ENCODE data around the gene CTH. TPM values are rescaled to one million over a fixed set of nuclear protein-coding genes. Genes with fewer than 3 reads are reported as not detected.
A peak's percentile ranks its signal among the peaks of the same experiment; 100 is the strongest.

CTH gene
- total and polyA plus RNA-seq, 2 of the 4 experiments (the other 2 are of a cell fraction) = 2.7 to 3.0 TPM

DNA sequence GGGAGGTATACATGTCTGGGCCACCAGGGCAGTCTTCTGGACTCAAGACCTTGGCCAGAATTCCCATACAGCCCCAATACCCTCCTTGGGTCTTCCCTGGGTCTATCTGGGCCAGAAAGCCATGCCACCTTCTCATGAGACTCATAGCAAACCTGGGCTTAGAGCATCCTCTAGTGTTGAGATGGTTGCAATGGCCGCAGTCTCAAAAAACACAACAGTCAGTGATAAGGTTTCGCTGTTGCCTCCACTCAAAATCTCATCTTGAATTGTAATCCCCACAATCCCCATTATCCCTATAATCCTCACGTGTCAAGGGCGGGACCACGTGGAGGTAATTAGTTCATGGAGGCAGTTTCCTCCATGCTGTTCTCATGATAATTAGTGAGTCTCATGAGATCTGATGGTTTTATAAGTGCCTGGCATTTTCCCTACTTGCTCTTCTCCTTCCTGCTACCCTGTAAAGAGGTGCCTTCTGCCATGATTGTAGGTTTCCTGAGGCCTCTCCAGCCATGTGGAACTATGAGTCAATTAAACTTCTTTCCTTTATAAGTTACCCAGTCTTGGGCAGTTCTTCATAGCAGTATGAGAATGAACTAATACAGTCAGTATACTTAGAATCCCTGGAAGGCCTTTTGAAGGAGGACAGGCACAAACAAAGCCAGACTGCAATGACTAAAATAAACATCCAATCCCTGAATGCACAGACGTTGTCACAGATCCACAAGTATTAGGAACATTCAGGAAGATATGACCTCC lies 77.0 kb downstream of the CTH start:
- DNase-seq = peak; percentile 34
- no peak overlapping the region for H2BK20ac ChIP-seq (ENCODE audit: low read depth, low read length)
- no peak overlapping the region for H4K5ac ChIP-seq (ENCODE audit: low read depth, low read length)
- H3K79me1 ChIP-seq (ENCODE audit: low read depth in 1 of 2, low read length in 2 of 2) = no peaks in the 10 kb centered on the region
- in situ Hi-C loops (cut with MboI; ENCODE audit: low sequenced_read_pairs) = no loop called here
- H4K8ac ChIP-seq (ENCODE audit: low read depth in 2 of 2, low read length in 2 of 2) = no peak overlapping the region
- BruUV-seq (replicated peaks) = no TSS peak
- H4K91ac ChIP-seq (ENCODE audit: insufficient read depth, low read depth, low read length) = no peak overlapping the region
- H3K4ac ChIP-seq (ENCODE audit: low read depth, low read length) = no peak overlapping the region
- H3K4me3 ChIP-seq (ENCODE audit: insufficient read depth, low read depth, low read length) = no peak overlapping the region
- no peak overlapping the region for H2AK9ac ChIP-seq (replicated peaks; ENCODE audit: low read depth, low read length, poor library complexity)
- no peak overlapping the region for H2BK5ac ChIP-seq (ENCODE audit: low read depth, low read length, poor library complexity, severe bottlenecking)
- no peaks in the 10 kb centered on the region for H3K9me3 ChIP-seq (ENCODE audit: control insufficient read depth, insufficient read depth, low read length)
- H3K23ac ChIP-seq (ENCODE audit: low read depth, low read length) = no peak overlapping the region
- no peak overlapping the region for H2AK5ac ChIP-seq (ENCODE audit: low read depth, low read length)
- 0 out of 2 replicates have a peak, but pooled peaks cover 4% of the 10 kb centered on the region for H4K20me1 ChIP-seq (ENCODE audit: insufficient read depth, low read length)
- H3K36me3 ChIP-seq (ENCODE audit: control insufficient read depth, insufficient read depth, low read length) = no peaks in the 10 kb centered on the region
- no peak overlapping the region for H3K18ac ChIP-seq (ENCODE audit: low read depth, low read length)
- ChIA-PET CTCF (interaction anchor here (0.9 to 1.2 kb wide), 2 partner anchors 11 to 51 kb away, joined by 3 read pairs; no protein-coding TSS in a partner anchor), POLR2A (ENCODE audit: unreplicated experiment) (no interaction called here)
- H3K9me1 ChIP-seq (ENCODE audit: insufficient read depth, low read length) = no peaks in the 10 kb centered on the region; the same call in 1 of the 2 replicates
- H3K4me2 ChIP-seq (ENCODE audit: low read depth, low read length) = no peak overlapping the region
- dilution Hi-C loops (cut with HindIII; ENCODE audit: low sequenced_read_pairs, unreplicated experiment) = no loop called here
- intact Hi-C loops (cut with micrococcal nuclease) = no loop called here
- no peaks in the 10 kb centered on the region for H3K27me3 ChIP-seq (ENCODE audit: control insufficient read depth, insufficient read depth, low read length)
- no peak overlapping the region for H3K14ac ChIP-seq (replicated peaks; ENCODE audit: low read depth, low read length)
- H2AFZ ChIP-seq (replicated peaks; ENCODE audit: low read length, poor library complexity) = no peak overlapping the region
- peak; percentile 18; the same call in 1 of the 2 replicates for ATAC-seq (ENCODE audit: low read depth)
- no peak overlapping the region for H2BK120ac ChIP-seq (ENCODE audit: low read depth, low read length)
- no peak overlapping the region for H3K9ac ChIP-seq (ENCODE audit: low read depth, low read length)
- no CpG with 5 or more reads among the region's 6 CpGs for WGBS, 2 experiments (ENCODE audit: extremely low coverage in 2 of 2, insufficient read length in 1 of 2)
- no peak overlapping the region for H2BK15ac ChIP-seq (ENCODE audit: low read depth, low read length)
- H3K56ac ChIP-seq (ENCODE audit: extremely low read depth, insufficient read depth, low read length) = no peak overlapping the region
- H3K27ac ChIP-seq (ENCODE audit: insufficient read depth, low read length) = no peak overlapping the region
- H3K4me1 ChIP-seq (ENCODE audit: control insufficient read depth, insufficient read depth, low read length) = peaks cover 6% of the 10 kb centered on the region; the same call in 1 of the 2 replicates
- peak; percentile 73 for TF ChIP-seq RAD21 (IDR thresholded peaks at IDR 0.05; ENCODE audit: low read length)
- no peak for TF ChIP-seq BHLHE40 (IDR thresholded peaks at IDR 0.05; ENCODE audit: low read depth, low read length)
- no peak for TF ChIP-seq POLR2A (IDR thresholded peaks at IDR 0.05; ENCODE audit: low read depth, low read length)
- TF ChIP-seq FOS (IDR thresholded peaks at IDR 0.05; ENCODE audit: low read depth, low read length) = no peak
- TF ChIP-seq NFE2L2 (IDR thresholded peaks at IDR 0.05; ENCODE audit: low read depth, low read length) = no peak
- TF ChIP-seq, protein P1, sequence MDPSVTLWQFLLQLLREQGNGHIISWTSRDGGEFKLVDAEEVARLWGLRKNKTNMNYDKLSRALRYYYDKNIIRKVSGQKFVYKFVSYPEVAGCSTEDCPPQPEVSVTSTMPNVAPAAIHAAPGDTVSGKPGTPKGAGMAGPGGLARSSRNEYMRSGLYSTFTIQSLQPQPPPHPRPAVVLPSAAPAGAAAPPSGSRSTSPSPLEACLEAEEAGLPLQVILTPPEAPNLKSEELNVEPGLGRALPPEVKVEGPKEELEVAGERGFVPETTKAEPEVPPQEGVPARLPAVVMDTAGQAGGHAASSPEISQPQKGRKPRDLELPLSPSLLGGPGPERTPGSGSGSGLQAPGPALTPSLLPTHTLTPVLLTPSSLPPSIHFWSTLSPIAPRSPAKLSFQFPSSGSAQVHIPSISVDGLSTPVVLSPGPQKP (IDR thresholded peaks at IDR 0.05; ENCODE audit: borderline replicate concordance, low read depth, low read length) = no peak
- no peak for TF ChIP-seq CHD1 (IDR thresholded peaks at IDR 0.05; ENCODE audit: low read depth, low read length)
- TF ChIP-seq RFX5 (IDR thresholded peaks at IDR 0.05; ENCODE audit: low read depth, low read length) = no peak
- peak; percentile 38; the same call in 1 of the 2 replicates for TF ChIP-seq SMC3 (IDR thresholded peaks at IDR 0.05; ENCODE audit: low read depth, low read length)
- TF ChIP-seq MAZ (IDR thresholded peaks at IDR 0.05; ENCODE audit: borderline replicate concordance, low read depth, low read length) = no peak
- no peak for TF ChIP-seq CEBPB (IDR thresholded peaks at IDR 0.05; ENCODE audit: low read depth, low read length)
- TF ChIP-seq, protein P2, sequence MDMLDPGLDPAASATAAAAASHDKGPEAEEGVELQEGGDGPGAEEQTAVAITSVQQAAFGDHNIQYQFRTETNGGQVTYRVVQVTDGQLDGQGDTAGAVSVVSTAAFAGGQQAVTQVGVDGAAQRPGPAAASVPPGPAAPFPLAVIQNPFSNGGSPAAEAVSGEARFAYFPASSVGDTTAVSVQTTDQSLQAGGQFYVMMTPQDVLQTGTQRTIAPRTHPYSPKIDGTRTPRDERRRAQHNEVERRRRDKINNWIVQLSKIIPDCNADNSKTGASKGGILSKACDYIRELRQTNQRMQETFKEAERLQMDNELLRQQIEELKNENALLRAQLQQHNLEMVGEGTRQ (IDR thresholded peaks at IDR 0.05; ENCODE audit: low read depth, low read length) = no peak
- no peak for TF ChIP-seq MAFK (IDR thresholded peaks at IDR 0.05; ENCODE audit: low read depth, low read length)
- no peak for TF ChIP-seq RCOR1 (IDR thresholded peaks at IDR 0.05; ENCODE audit: insufficient replicate concordance, low read length)
- TF ChIP-seq MXI1 (IDR thresholded peaks at IDR 0.05; ENCODE audit: borderline replicate concordance, low read depth, low read length) = no peak
